Aorta (tissue), 5 donors: ENCODE measurements around the gene FATE1. TPM values are rescaled to one million over a fixed set of nuclear protein-coding genes. Genes with fewer than 3 reads are reported as not detected.

Experiments
- ATAC-seq: fragments of 200-7000 bp; cut with Tn5 transposase; one replicate; pipeline ENCODE4 v1.9.1; 2022; ENCODE audit warnings: moderate library complexity; ENCODE audit not compliant: low FRiP score
- DNase-seq, 2 donors: peaks; one replicate each; pipeline ENCODE4 v3.0.0-alpha.2; 2020
- H3K27ac ChIP-seq, 2 donors: one replicate each; pipeline ENCODE4 v1.5.1; 2013; ENCODE audit warnings: low read length in 2 of 2, mild to moderate bottlenecking in 2 of 2, moderate library complexity in 2 of 2, control low read depth in 1 of 2, inconsistent platforms in 1 of 2, low read depth in 1 of 2
- H3K27me3 ChIP-seq, 2 donors: one replicate each; pipeline ENCODE4 v1.6.1; 2013; ENCODE audit warnings: control low read depth in 1 of 2, low read length in 1 of 2, mild to moderate bottlenecking in 1 of 2, moderate library complexity in 1 of 2; ENCODE audit not compliant: insufficient read depth in 2 of 2, control insufficient read depth in 1 of 2
- H3K36me3 ChIP-seq, 2 donors: one replicate each; pipeline ENCODE4 v1.6.1; 2013; ENCODE audit warnings: control low read depth in 1 of 2, low read length in 1 of 2, mild to moderate bottlenecking in 1 of 2; ENCODE audit not compliant: insufficient read depth in 2 of 2, control insufficient read depth in 1 of 2
- H3K4me1 ChIP-seq, 2 donors: one replicate each; pipeline ENCODE4 v1.6.1; 2013; ENCODE audit warnings: low read length in 2 of 2, control low read depth in 1 of 2, mild to moderate bottlenecking in 1 of 2, moderate library complexity in 1 of 2; ENCODE audit not compliant: insufficient read depth in 2 of 2, control insufficient read depth in 1 of 2
- H3K4me3 ChIP-seq, 2 donors: one replicate each; pipeline ENCODE4 v1.5.1; 2013; ENCODE audit warnings: low read length in 2 of 2, control low read depth in 1 of 2, mild to moderate bottlenecking in 1 of 2
- H3K9me3 ChIP-seq: one replicate; pipeline ENCODE4 v1.6.1; 2013; ENCODE audit warnings: mild to moderate bottlenecking, low read length; ENCODE audit not compliant: control insufficient read depth
- WGBS, 2 donors: extraction: QIAGEN DNeasy Blood & Tissue Kit; methylation state at CpG; one replicate each; pipeline ENCODE4 v1.1.7; 2013; 5-methylcytosine and 5-hydroxymethylcytosine counted together
- intact Hi-C, 2 donors: fragments of 100-400 bp; cut with DNase I; formaldehyde crosslinking; loops; one replicate each; pipeline versions ENCODE4 v1.14.2 to v1.15.0; 2022
- polyA plus RNA-seq, 2 donors: library from polyadenylated mRNA; stranded (reverse); fragments of 200-250 nt; gene quantifications; one replicate each; pipeline ENCODE4 v1.2.3, GENCODE V29; 2013
- total RNA-seq, 2 donors: library from RNA; stranded (reverse); fragmentation: NEBNext Ultra II Directional; extraction: Animal tissue kit (Norgen Biotek cat#: 25700); gene quantifications; one replicate each; pipeline ENCODE4 v1.2.1, GENCODE V29; 2021
- donor health status: healthy with polysubstance abuse.
- donor health status: Bipolar disorder and iron deficiency.
- donor health status: DM: no; HTN: no; CAD: no.
- donor health status: DM: no; HTN: no; CAD: no.
- donor health status: DM: yes; HTN: yes; CAD: no.

Gene FATE1
- total and polyA plus RNA-seq, 4 donors: not detected

DNA sequence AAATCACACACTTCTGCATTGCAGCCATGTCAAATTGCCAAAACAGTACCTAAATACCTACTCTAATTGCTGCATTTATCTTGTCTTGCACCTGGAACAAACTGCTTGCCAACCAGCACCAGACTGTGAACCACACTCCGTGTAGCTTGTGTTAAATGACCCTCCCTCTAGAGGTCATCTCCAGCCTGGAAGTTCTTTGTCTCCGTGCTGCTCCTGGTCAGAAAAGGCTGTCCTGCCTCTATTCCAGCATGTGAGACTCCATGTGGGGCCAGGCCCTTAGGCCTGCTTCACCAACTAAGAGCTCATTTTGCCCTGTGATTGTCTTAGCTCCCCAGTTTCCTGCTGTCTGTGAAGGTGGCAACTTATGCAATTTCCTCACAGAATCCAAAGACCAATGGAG lies 47.0 kb downstream of the FATE1 start:
- no peaks in the 10 kb centered on the region for H3K27me3 ChIP-seq
- H3K4me3 ChIP-seq: no peak overlapping the region
- 54 to 76% methylated on average over 2 of the region's 2 CpGs for WGBS, 2 donors
- H3K36me3 ChIP-seq: no peaks in the 10 kb centered on the region
- no peaks in the 10 kb centered on the region for H3K4me1 ChIP-seq
- intact Hi-C loops: no loop called here
- ATAC-seq: no peak
- H3K27ac ChIP-seq: no peak overlapping the region
- H3K9me3 ChIP-seq: no peaks in the 10 kb centered on the region
- DNase-seq: no peak

- Histone ChIP-seq H3K36me3 (no peaks in the 10 kb centered on the region), H3K4me1 (no peaks in the 10 kb centered on the region), H3K27ac (no peak overlapping the region), H3K9me3 (no peaks in the 10 kb centered on the region), H3K4me3 (no peak overlapping the region), H3K27me3 (no peaks in the 10 kb centered on the region)
- intact Hi-C loops: no loop called here
- 85 to 94% methylated on average over 8 of the region's 8 CpGs for WGBS, 2 donors
- DNase-seq: no peak
- no peak for ATAC-seq
Measured at GRCh38 chrX:151763711-151764110, 47.9 kb downstream of the FATE1 start.

DNA sequence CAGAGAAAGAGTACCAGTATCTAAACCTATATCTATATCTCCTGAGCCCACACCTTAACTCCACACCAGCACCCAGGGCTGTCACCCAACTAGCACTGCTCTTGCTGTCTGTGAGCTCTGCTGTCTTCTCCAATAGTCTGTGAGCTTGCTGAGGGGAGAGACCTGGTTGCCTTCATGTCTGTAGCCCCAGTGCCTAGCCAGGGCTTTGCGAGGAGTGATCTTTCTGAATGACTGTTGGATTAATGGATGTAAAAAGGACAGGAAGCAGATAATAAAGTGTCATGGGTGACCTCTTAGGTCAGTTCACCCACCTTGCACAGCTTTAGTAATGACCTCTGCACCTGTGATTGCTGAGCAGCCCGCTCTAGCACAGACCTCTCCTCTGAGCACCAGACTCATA lies 49.2 kb downstream of the FATE1 start:
- DNase-seq (no peak), ATAC-seq (no peak)
- H3K4me3 ChIP-seq: no peak overlapping the region
- no peaks in the 10 kb centered on the region for H3K9me3 ChIP-seq
- no peaks in the 10 kb centered on the region for H3K27me3 ChIP-seq
- H3K36me3 ChIP-seq: no peaks in the 10 kb centered on the region
- 73 to 91% methylated on average over 2 of the region's 2 CpGs for whole genome bisulfite sequencing, 2 donors
- H3K4me1 ChIP-seq: no peaks in the 10 kb centered on the region
- no peak overlapping the region for H3K27ac ChIP-seq
- intact Hi-C loops: no loop called here

- DNase-seq (no peak), ATAC-seq (no peak)
- Histone ChIP-seq H3K4me1 (no peaks in the 10 kb centered on the region), H3K36me3 (no peaks in the 10 kb centered on the region), H3K4me3 (no peak overlapping the region), H3K27ac (no peak overlapping the region), H3K27me3 (no peaks in the 10 kb centered on the region), H3K9me3 (no peaks in the 10 kb centered on the region)
- intact Hi-C loops: no loop called here
- 93 to 96% methylated on average over 3 of the region's 3 CpGs for WGBS, 2 donors
Measured at GRCh38 chrX:151771726-151772125, 55.9 kb downstream of the FATE1 start.

Other genes with a start within 250 kb of the FATE1 start
- gene PASD1, start 152.4 kb upstream of the FATE1 start, total RNA-seq: not detected
- gene PASD1, start 152.4 kb upstream of the FATE1 start, polyA plus RNA-seq: not detected
- gene PRRG3, start 20.6 kb upstream of the FATE1 start, total RNA-seq: 1 to 10 TPM in 1 of 2 donors, under 1 TPM in 1; 0.49 to 2.8 TPM
- not detected for gene PRRG3, start 20.6 kb upstream of the FATE1 start, polyA plus RNA-seq
- gene CNGA2, start 18.7 kb downstream of the FATE1 start, total RNA-seq: not detected
- gene CNGA2, start 18.7 kb downstream of the FATE1 start, polyA plus RNA-seq: not detected
- gene MAGEA4, start 196.9 kb downstream of the FATE1 start, total RNA-seq: not detected
- not detected for gene MAGEA4, start 196.9 kb downstream of the FATE1 start, polyA plus RNA-seq